GM12873 (cell line): ENCODE data around the gene CACNG1.

Experiments
- CTCF ChIP-seq: IDR thresholded peaks from 2 replicates; pipeline ENCODE4 v1.5.1; 2012; ENCODE audit warnings: low read depth, mild to moderate bottlenecking, moderate library complexity, low read length, control low read depth; ENCODE audit not compliant: insufficient read depth; ENCODE audit errors: missing control alignments

CACNG1 gene

GRCh38 chr17:67026341-67026740 lies 18.0 kb upstream of the CACNG1 start:
- TF ChIP-seq CTCF: no peak

GRCh38 chr17:67027031-67027628 lies 17.2 kb upstream of the CACNG1 start:
- no peak for TF ChIP-seq CTCF

- TF ChIP-seq CTCF: no peak
Measured at GRCh38 chr17:67030641-67031040, 13.7 kb upstream of the CACNG1 start.

- no peak for TF ChIP-seq CTCF
Measured at GRCh38 chr17:67032382-67032781, 12.0 kb upstream of the CACNG1 start.

- no peak for TF ChIP-seq CTCF
Measured at GRCh38 chr17:67032985-67033384, 11.4 kb upstream of the CACNG1 start.

DNA sequence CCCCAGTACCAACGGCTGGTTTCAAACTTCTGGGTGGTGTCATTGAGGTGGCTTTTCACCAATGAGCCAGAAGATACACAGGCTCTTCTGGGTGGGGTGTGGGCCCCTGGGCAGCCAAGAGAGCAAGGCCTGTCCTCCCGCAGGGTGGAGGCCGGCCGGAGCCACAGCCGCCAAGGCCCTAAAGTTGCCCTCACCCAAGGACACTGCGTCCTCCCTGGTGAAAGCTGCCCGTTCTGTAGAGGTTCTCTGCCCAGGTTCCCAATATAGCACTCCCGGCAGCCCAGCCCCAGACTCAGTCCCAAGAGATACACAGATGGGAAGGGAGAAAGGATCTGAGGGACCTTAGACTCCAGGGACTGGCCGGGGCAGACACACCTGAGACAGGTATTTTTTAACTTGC lies 10.7 kb upstream of the CACNG1 start:
- no peak for TF ChIP-seq CTCF

DNA sequence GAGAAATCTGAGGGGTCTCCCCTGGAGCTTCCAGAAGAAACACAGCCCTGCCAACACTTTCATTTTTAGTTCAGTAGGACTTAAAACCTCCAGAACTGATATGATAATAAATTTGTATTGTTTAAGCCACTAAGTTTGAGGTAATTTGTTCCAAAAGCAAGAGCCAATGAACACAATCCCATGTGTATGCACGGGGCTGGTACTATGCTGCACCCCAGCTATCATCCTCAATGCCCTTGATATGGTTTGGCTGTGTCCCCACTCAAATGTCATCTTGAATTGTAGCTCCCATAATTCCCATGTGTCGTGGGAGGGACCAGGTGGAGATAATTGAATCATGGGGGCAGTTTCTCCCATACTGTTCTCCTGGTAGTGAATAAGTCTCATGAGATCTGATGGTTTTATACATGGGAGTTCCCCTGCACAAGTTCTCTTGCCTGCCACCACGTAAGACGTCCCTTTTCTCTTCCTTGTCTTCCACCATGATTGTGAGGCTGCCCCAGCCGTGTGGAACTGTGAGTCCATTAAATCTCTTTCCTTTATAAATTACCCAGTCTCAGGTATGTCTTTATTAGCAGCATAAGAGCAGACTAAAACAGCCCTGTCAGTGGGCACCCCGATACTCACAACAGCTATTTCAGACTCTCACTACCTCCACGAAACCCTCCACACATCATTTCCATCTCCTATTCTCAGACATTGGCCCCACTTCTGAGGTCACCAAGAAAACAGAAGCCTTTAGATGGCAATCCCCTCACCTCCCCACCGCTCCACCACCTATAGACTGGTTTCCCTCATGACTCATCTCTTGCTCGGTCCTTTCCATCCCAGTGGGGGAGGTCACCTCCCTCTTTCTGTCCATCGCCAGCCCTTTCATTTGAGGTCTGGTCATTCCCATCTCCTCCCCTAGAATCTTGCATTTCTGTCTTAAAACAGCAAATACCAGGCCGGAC lies 8.9 kb upstream of the CACNG1 start:
- no peak for TF ChIP-seq CTCF
